GM19438 (cell line): Measurements from ENCODE around the gene CHAF1A.
A peak's percentile ranks its signal among the peaks of the same experiment; 100 is the strongest.

ENCODE experiments used
- ATAC-seq: cut with Tn5 transposase; IDR thresholded peaks from one replicate; pipeline ENCODE4 v1.9.1; 2021; ENCODE audit warnings: low read depth; ENCODE audit not compliant: unreplicated experiment

CHAF1A gene

GRCh38 chr19:4365791-4366665, 36.4 kb upstream of the CHAF1A start:
- no peak for ATAC-seq

GRCh38 chr19:4366666-4367335, 35.6 kb upstream of the CHAF1A start:
- ATAC-seq = no peak

- ATAC-seq = no peak
Measured at GRCh38 chr19:4367336-4367723, 35.1 kb upstream of the CHAF1A start.

GRCh38 chr19:4367781-4368127, 34.7 kb upstream of the CHAF1A start:
- ATAC-seq = no peak

- peak; percentile 7 for ATAC-seq
Measured at GRCh38 chr19:4368128-4368820, 34.2 kb upstream of the CHAF1A start.

GRCh38 chr19:4369109-4369887, 33.1 kb upstream of the CHAF1A start:
- peak; percentile 60 for ATAC-seq

GRCh38 chr19:4369888-4370260, 32.6 kb upstream of the CHAF1A start:
- peak; percentile 38 for ATAC-seq

- ATAC-seq = no peak
Measured at GRCh38 chr19:4370418-4371041, 31.9 kb upstream of the CHAF1A start.

- no peak for ATAC-seq
Measured at GRCh38 chr19:4371247-4372164, 30.9 kb upstream of the CHAF1A start.

- ATAC-seq = no peak
Measured at GRCh38 chr19:4372165-4373012, 30.1 kb upstream of the CHAF1A start.

- ATAC-seq = no peak
Measured at GRCh38 chr19:4373013-4373367, 29.4 kb upstream of the CHAF1A start.

- no peak for ATAC-seq
Measured at GRCh38 chr19:4373601-4374497, 28.6 kb upstream of the CHAF1A start.

- ATAC-seq = no peak
Measured at GRCh38 chr19:4374498-4375163, 27.8 kb upstream of the CHAF1A start.

- no peak for ATAC-seq
Measured at GRCh38 chr19:4375164-4376027, 27.0 kb upstream of the CHAF1A start.

- ATAC-seq = no peak
Measured at GRCh38 chr19:4376028-4376670, 26.3 kb upstream of the CHAF1A start.

- ATAC-seq = no peak
Measured at GRCh38 chr19:4376671-4376990, 25.8 kb upstream of the CHAF1A start.
